22Rv1 (cell line): ENCODE data around the gene MPST.

Source experiments
- ZFX ChIP-seq: fragments of 450-650 bp; IDR thresholded peaks from 2 replicates; pipeline ENCODE4 v1.6.1; 2017; ENCODE audit warnings: antibody characterized with exemption, borderline replicate concordance
- TF ChIP-seq, protein P1 (sequence below): fragments of 450-650 bp; IDR thresholded peaks from 2 replicates; pipeline ENCODE4 v1.5.1; 2017; ENCODE audit warnings: mild to moderate bottlenecking

DNA sequence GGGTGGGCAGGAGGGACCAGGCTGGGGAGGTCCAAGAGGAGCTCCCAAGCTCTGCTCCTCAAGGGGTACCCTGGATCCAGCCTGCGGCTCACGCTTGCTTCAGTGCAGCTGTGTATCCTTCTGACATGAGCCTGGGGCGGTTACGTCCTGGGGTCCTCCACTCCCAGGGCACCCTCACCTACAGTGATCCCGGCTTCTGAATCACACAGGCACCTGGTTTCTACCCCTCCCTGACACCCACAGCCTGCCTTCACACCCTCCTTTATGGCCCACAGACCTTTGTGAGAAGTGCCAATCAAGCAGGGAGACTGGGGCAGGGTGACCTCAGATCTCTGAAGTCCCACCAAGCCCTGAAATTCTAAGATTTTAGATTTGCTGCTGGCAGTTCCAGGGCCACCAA lies 1.5 kb downstream of the MPST start:
- TF ChIP-seq, protein P1, sequence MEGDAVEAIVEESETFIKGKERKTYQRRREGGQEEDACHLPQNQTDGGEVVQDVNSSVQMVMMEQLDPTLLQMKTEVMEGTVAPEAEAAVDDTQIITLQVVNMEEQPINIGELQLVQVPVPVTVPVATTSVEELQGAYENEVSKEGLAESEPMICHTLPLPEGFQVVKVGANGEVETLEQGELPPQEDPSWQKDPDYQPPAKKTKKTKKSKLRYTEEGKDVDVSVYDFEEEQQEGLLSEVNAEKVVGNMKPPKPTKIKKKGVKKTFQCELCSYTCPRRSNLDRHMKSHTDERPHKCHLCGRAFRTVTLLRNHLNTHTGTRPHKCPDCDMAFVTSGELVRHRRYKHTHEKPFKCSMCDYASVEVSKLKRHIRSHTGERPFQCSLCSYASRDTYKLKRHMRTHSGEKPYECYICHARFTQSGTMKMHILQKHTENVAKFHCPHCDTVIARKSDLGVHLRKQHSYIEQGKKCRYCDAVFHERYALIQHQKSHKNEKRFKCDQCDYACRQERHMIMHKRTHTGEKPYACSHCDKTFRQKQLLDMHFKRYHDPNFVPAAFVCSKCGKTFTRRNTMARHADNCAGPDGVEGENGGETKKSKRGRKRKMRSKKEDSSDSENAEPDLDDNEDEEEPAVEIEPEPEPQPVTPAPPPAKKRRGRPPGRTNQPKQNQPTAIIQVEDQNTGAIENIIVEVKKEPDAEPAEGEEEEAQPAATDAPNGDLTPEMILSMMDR: no peak
- TF ChIP-seq ZFX: no peak
